Cardiac muscle cell (in vitro differentiated cells and primary cell): ENCODE results near the gene VSIR. TPM values are rescaled to one million over a fixed set of nuclear protein-coding genes. Genes with fewer than 3 reads are reported as not detected.

Experiments
- DNase-seq, 2 donors: peaks; one replicate each; pipeline versions ENCODE4 v3.0.0 to v3.0.0-alpha.2; 2010 to 2017; ENCODE audit warnings: low read depth in 1 of 2, low spot score in 1 of 2
- H3K27ac ChIP-seq: fragments of 200-600 bp; sonication (generic); 2 replicates; pipeline ENCODE4 v1.5.1; 2016
- H3K27me3 ChIP-seq: fragments of 200-600 bp; sonication (generic); 2 replicates; pipeline ENCODE4 v1.6.0; 2016; ENCODE audit warnings: control low read depth
- H3K36me3 ChIP-seq: fragments of 200-600 bp; sonication (generic); 2 replicates; pipeline ENCODE4 v1.5.1; 2016; ENCODE audit warnings: control low read depth
- H3K4me1 ChIP-seq: fragments of 200-600 bp; sonication (generic); 2 replicates; pipeline ENCODE4 v1.8.1; 2017; ENCODE audit warnings: low read depth, mild to moderate bottlenecking, mixed run types
- H3K4me3 ChIP-seq: fragments of 200-600 bp; sonication (generic); 2 replicates; pipeline ENCODE4 v1.5.1; 2016; ENCODE audit warnings: mild to moderate bottlenecking
- H3K9me3 ChIP-seq: fragments of 200-600 bp; sonication (generic); 2 replicates; pipeline ENCODE4 v1.5.1; 2017; ENCODE audit warnings: low read depth, mild to moderate bottlenecking, control low read depth
- CTCF ChIP-seq: IDR thresholded peaks from 2 replicates; pipeline ENCODE4 v1.5.1; 2012; ENCODE audit warnings: low read depth, mild to moderate bottlenecking, low read length
- polyA plus RNA-seq: library from polyadenylated mRNA; unstranded; fragments of >200 nt; fragmentation: Nextera tagmentation; extraction: Ambion mirVana; gene quantifications from 2 replicates; pipeline ENCODE4 v1.2.1, GENCODE V29; 2016
- total RNA-seq: library from RNA; depleted of rRNA; stranded (reverse); fragments of >200 nt; gene quantifications from 2 replicates; pipeline ENCODE4 v1.2.3, GENCODE V29; 2016

Gene VSIR
- total and polyA plus RNA-seq, 2 experiments from 2014 or later: 1.7 to 1.8 TPM

GRCh38 chr10:71744897-71745663, 28.2 kb downstream of the VSIR start:
- no peaks in the 10 kb centered on the region for H3K9me3 ChIP-seq
- no peaks in the 10 kb centered on the region for H3K27me3 ChIP-seq
- peaks cover 24% of the 10 kb centered on the region for H3K4me1 ChIP-seq
- H3K27ac ChIP-seq: peak overlapping the region; percentile 86
- no peak overlapping the region for H3K4me3 ChIP-seq
- no peaks in the 10 kb centered on the region for H3K36me3 ChIP-seq
- TF ChIP-seq CTCF: no peak
- no peak for DNase-seq

- no peak for TF ChIP-seq CTCF
- Histone ChIP-seq H3K27me3 (no peaks in the 10 kb centered on the region), H3K27ac (no peak overlapping the region), H3K9me3 (no peaks in the 10 kb centered on the region), H3K4me1 (peaks cover 22% of the 10 kb centered on the region), H3K36me3 (no peaks in the 10 kb centered on the region), H3K4me3 (no peak overlapping the region)
- DNase-seq: no peak
Measured at GRCh38 chr10:71743866-71744265, 29.5 kb downstream of the VSIR start.

GRCh38 chr10:71743089-71743838, 30.1 kb downstream of the VSIR start:
- Histone ChIP-seq H3K27me3 (no peaks in the 10 kb centered on the region), H3K4me1 (peaks cover 21% of the 10 kb centered on the region), H3K4me3 (no peak overlapping the region), H3K27ac (no peak overlapping the region), H3K36me3 (no peaks in the 10 kb centered on the region), H3K9me3 (no peaks in the 10 kb centered on the region)
- no peak for DNase-seq
- no peak for TF ChIP-seq CTCF

GRCh38 chr10:71742301-71743088, 30.8 kb downstream of the VSIR start:
- H3K36me3 ChIP-seq: no peaks in the 10 kb centered on the region
- no peak for DNase-seq
- H3K4me3 ChIP-seq: no peak overlapping the region
- peaks cover 16% of the 10 kb centered on the region for H3K4me1 ChIP-seq
- no peak for TF ChIP-seq CTCF
- no peaks in the 10 kb centered on the region for H3K27me3 ChIP-seq
- no peak overlapping the region for H3K27ac ChIP-seq
- H3K9me3 ChIP-seq: no peaks in the 10 kb centered on the region

GRCh38 chr10:71741671-71742070, 31.6 kb downstream of the VSIR start:
- no peak overlapping the region for H3K27ac ChIP-seq

More at GRCh38 chr10:71741671-71742070, 31.6 kb downstream of the VSIR start:
- peaks cover 8% of the 10 kb centered on the region for H3K4me1 ChIP-seq
- no peak for DNase-seq
- no peaks in the 10 kb centered on the region for H3K27me3 ChIP-seq
- H3K4me3 ChIP-seq: no peak overlapping the region
- H3K9me3 ChIP-seq: no peaks in the 10 kb centered on the region
- TF ChIP-seq CTCF: no peak
- no peaks in the 10 kb centered on the region for H3K36me3 ChIP-seq
